Measurements from ENCODE around the gene LMF2. TPM values are rescaled to one million over a fixed set of nuclear protein-coding genes. Genes with fewer than 3 reads are reported as not detected.

LMF2 gene, protein sequence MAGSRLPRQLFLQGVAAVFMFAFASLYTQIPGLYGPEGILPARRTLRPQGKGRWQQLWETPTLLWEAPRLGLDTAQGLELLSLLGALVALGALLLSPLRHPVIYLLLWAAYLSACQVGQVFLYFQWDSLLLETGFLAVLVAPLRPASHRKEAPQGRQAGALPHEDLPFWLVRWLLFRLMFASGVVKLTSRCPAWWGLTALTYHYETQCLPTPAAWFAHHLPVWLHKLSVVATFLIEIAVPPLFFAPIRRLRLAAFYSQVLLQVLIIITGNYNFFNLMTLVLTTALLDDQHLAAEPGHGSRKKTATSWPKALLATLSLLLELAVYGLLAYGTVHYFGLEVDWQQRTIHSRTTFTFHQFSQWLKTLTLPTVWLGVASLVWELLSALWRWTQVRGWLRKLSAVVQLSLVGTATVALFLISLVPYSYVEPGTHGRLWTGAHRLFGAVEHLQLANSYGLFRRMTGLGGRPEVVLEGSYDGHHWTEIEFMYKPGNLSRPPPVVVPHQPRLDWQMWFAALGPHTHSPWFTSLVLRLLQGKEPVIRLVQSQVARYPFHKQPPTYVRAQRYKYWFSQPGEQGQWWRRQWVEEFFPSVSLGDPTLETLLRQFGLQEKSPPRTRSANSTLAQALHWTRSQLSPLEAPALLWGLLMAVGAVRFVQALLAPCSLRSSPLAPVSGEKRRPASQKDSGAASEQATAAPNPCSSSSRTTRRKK
- total RNA-seq = 10 to 100 TPM; 88.6 to 89.4 TPM
- 33.6 TPM for polyA plus RNA-seq

DNA sequence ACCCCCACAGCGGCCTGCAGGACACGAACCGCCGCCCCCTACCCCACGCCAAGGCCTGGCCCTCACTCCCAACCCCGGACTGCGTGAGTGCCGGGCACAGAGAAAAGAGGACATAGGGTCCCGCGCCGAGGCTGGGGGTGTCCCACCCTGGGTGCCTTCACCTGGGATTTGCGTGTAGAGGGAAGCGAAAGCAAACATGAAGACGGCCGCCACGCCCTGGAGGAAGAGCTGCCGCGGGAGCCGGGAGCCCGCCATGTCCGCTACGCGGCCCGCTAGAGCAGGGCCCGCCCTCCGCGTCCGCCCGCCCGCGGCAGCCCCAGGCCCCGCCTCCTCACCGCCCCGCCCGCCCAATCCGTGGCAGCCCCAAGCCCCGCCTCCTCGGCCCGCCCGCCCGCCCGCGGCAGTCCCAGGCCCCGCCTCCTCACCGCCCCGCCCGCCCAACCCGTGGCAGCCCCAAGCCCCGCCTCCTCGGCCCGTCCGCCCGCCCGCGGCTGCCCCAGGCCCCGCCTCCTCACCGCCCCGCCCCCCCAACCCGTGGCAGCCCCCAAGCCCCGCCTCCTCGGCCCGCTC is at the start of gene LMF2:
TSS of gene LMF2 (minus strand) at position 282 of the 570 bp plus-strand sequence. CDS start at position 255, 27 bp downstream.
- H3K4me1 ChIP-seq (ENCODE audit: insufficient read depth, low read length) = peaks cover 23% of the 10 kb centered on the region
- H3K36me3 ChIP-seq (ENCODE audit: insufficient read depth, low read length) = peaks cover 11% of the 10 kb centered on the region
- no peaks in the 10 kb centered on the region for H3K27me3 ChIP-seq (ENCODE audit: insufficient read depth, low read length, poor library complexity, severe bottlenecking)
- H3K9me3 ChIP-seq (ENCODE audit: low read length) = no peaks in the 10 kb centered on the region
- Mint-ChIP-seq H3K4me3 (peak within 1 kb of the TSS; percentile 92 to 99 (median 94)), H3K4me1 (peaks cover 17 to 32% (median 19%) of the 10 kb centered on the region in 3 donors), H3K27me3 (peaks cover 0 to 1% of the 10 kb centered on the region in 2 donors), H3K9me3 (no peaks in the 10 kb centered on the region), H3K36me3 (peaks cover 0 to 33% (median 2%) of the 10 kb centered on the region in 3 donors), H3K27ac (peak within 1 kb of the TSS; percentile 93 to 100 (median 98))
- peak within 1 kb of the TSS; percentile 88 for H3K27ac ChIP-seq (ENCODE audit: low read depth, low read length)
- CTCF ChIA-PET = interaction anchor here (0.6 to 8.7 kb wide), 10 partner anchors 9 to 265 kb away, joined by 3 to 91 read pairs (median 7); partner anchors contain the start of genes SCO2 and SYCE3
- DNase-seq = peak; percentile 87 to 96 (median 92)
- POLR2A ChIA-PET = interaction anchor here (0.6 to 3.3 kb wide), 17 partner anchors 10 to 316 kb away, joined by 3 to 93 read pairs (median 6); partner anchors contain the start of genes CHKB, HDAC10, KLHDC7B and SCO2
- peak within 1 kb of the TSS; percentile 80 for H3K4me3 ChIP-seq (ENCODE audit: low read length)

- Histone ChIP-seq H3K27ac (ENCODE audit: low read depth, low read length) (no peak overlapping the region), H3K4me1 (ENCODE audit: insufficient read depth, low read length) (no peaks in the 10 kb centered on the region), H3K9me3 (ENCODE audit: low read length) (no peaks in the 10 kb centered on the region), H3K36me3 (ENCODE audit: insufficient read depth, low read length) (no peaks in the 10 kb centered on the region), H3K4me3 (ENCODE audit: low read length) (no peak overlapping the region), H3K27me3 (ENCODE audit: insufficient read depth, low read length, poor library complexity, severe bottlenecking) (no peaks in the 10 kb centered on the region)
- H3K27me3 Mint-ChIP-seq = no peaks in the 10 kb centered on the region
- no peak overlapping the region for H3K27ac Mint-ChIP-seq
- no peak overlapping the region for H3K4me3 Mint-ChIP-seq
- POLR2A ChIA-PET = interaction anchor here (1.3 kb wide), 1 partner anchor 16 kb away, joined by 3 read pairs; no protein-coding TSS in a partner anchor
- peak in 1 of 5 donors; percentile 8 for DNase-seq
- CTCF ChIA-PET = interaction anchor here (1.1 to 2.1 kb wide), 3 partner anchors 11 to 65 kb away, joined by 3 to 7 read pairs (median 4); partner anchors contain the start of genes KLHDC7B and SCO2
- H3K36me3 Mint-ChIP-seq = no peaks in the 10 kb centered on the region
- H3K9me3 Mint-ChIP-seq = no peaks in the 10 kb centered on the region
- peaks cover 7 to 10% (median 8%) of the 10 kb centered on the region in 3 donors for H3K4me1 Mint-ChIP-seq
Measured at GRCh38 chr22:50556703-50557102, 49.2 kb upstream of the LMF2 start.

DNA sequence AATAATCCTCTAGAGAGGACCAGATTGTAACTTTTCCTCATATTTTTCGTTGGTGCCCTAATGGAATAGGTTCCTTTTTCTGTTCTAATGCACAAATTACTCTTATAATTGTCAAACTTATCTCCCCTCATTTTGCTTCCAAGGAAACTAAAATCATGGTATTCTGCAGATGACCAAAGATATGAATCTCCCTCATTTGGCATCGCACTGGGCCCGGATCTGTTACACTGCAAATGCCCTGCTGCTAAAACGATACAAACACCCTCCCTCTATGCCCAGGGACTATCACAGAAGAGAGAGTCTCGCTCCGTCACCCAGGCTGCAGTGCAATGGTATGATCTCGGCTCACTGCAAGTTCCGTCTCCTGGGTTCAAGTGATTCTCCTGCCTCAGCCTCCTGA is 45.8 kb upstream of the LMF2 start:
- DNase-seq = peak in 1 of 5 donors; percentile 12
- Histone ChIP-seq H3K4me3 (ENCODE audit: low read length) (no peak overlapping the region), H3K27me3 (ENCODE audit: insufficient read depth, low read length, poor library complexity, severe bottlenecking) (no peaks in the 10 kb centered on the region), H3K4me1 (ENCODE audit: insufficient read depth, low read length) (peaks cover 25% of the 10 kb centered on the region), H3K36me3 (ENCODE audit: insufficient read depth, low read length) (no peaks in the 10 kb centered on the region), H3K27ac (ENCODE audit: low read depth, low read length) (no peak overlapping the region), H3K9me3 (ENCODE audit: low read length) (no peaks in the 10 kb centered on the region)
- Mint-ChIP-seq H3K4me3 (no peak overlapping the region), H3K9me3 (no peaks in the 10 kb centered on the region), H3K27ac (no peak overlapping the region), H3K4me1 (peaks cover 15 to 27% (median 17%) of the 10 kb centered on the region in 3 donors), H3K36me3 (peaks cover 0 to 2% (median 0%) of the 10 kb centered on the region in 3 donors), H3K27me3 (no peaks in the 10 kb centered on the region)
- POLR2A ChIA-PET = no interaction called here
- CTCF ChIA-PET = no interaction called here

GRCh38 chr22:50551160-50551752 is 43.8 kb upstream of the LMF2 start:
- ChIA-PET POLR2A (interaction anchor here (1.4 to 2.0 kb wide), 2 partner anchors 12 to 26 kb away, joined by 4 to 6 read pairs; partner anchors contain the start of gene SCO2), CTCF (interaction anchor here (1.5 to 4.6 kb wide), 4 partner anchors 12 to 69 kb away, joined by 7 to 47 read pairs (median 20); partner anchors contain the start of genes SCO2 and SYCE3)
- Histone ChIP-seq H3K27ac (ENCODE audit: low read depth, low read length) (no peak overlapping the region), H3K9me3 (ENCODE audit: low read length) (no peaks in the 10 kb centered on the region), H3K4me1 (ENCODE audit: insufficient read depth, low read length) (peaks cover 29% of the 10 kb centered on the region), H3K4me3 (ENCODE audit: low read length) (no peak overlapping the region), H3K36me3 (ENCODE audit: insufficient read depth, low read length) (no peaks in the 10 kb centered on the region), H3K27me3 (ENCODE audit: insufficient read depth, low read length, poor library complexity, severe bottlenecking) (no peaks in the 10 kb centered on the region)
- no peaks in the 10 kb centered on the region for H3K27me3 Mint-ChIP-seq
- peak in 1 of 5 donors; percentile 30 for DNase-seq
- H3K36me3 Mint-ChIP-seq = peaks cover 0 to 2% (median 0%) of the 10 kb centered on the region in 3 donors
- no peaks in the 10 kb centered on the region for H3K9me3 Mint-ChIP-seq
- peaks cover 15 to 34% (median 18%) of the 10 kb centered on the region in 3 donors for H3K4me1 Mint-ChIP-seq
- H3K27ac Mint-ChIP-seq = peak overlapping the region in 3 of 8 donors; percentile 65 to 81 (median 68)
- H3K4me3 Mint-ChIP-seq = peak overlapping the region in 5 of 7 donors; percentile 32 to 81 (median 60)

DNA sequence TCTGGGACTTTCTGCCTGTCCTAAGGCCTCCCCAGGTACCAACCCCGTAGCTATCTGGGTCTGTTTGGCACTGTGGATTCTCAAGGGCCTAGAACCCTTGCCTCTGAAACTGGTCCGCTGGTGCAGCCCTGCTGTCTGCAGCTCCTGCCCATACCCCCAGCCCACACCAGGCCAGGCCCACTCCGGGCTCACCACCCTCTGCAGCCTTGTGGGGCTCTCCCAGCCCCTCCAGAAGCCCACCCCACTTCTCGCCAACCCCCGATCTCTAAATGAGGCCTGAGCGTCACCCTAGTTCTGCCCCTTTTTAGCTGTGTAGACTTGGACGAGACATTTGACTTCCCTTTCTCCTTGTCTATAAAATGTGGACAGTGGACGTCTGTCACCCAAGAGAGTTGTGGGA is 42.9 kb upstream of the LMF2 start:
- peaks cover 0 to 2% (median 0%) of the 10 kb centered on the region in 3 donors for H3K36me3 Mint-ChIP-seq
- peaks cover 22 to 43% (median 26%) of the 10 kb centered on the region in 3 donors for H3K4me1 Mint-ChIP-seq
- no peaks in the 10 kb centered on the region for H3K9me3 ChIP-seq (ENCODE audit: low read length)
- peak in 1 of 5 donors; percentile 31 for DNase-seq
- no peak overlapping the region for H3K27ac ChIP-seq (ENCODE audit: low read depth, low read length)
- peak overlapping the region in 7 of 8 donors; percentile 39 to 86 (median 72) for H3K27ac Mint-ChIP-seq
- H3K27me3 Mint-ChIP-seq = no peaks in the 10 kb centered on the region
- POLR2A ChIA-PET = interaction anchor here (1.4 to 2.0 kb wide), 2 partner anchors 11 to 25 kb away, joined by 4 to 6 read pairs; partner anchors contain the start of gene SCO2
- no peak overlapping the region for H3K4me3 ChIP-seq (ENCODE audit: low read length)
- H3K27me3 ChIP-seq (ENCODE audit: insufficient read depth, low read length, poor library complexity, severe bottlenecking) = no peaks in the 10 kb centered on the region
- H3K36me3 ChIP-seq (ENCODE audit: insufficient read depth, low read length) = no peaks in the 10 kb centered on the region
- H3K4me3 Mint-ChIP-seq = peak overlapping the region; percentile 72 to 84 (median 77)
- H3K9me3 Mint-ChIP-seq = no peaks in the 10 kb centered on the region
- H3K4me1 ChIP-seq (ENCODE audit: insufficient read depth, low read length) = peaks cover 36% of the 10 kb centered on the region
- CTCF ChIA-PET = interaction anchor here (1.5 to 4.6 kb wide), 4 partner anchors 13 to 70 kb away, joined by 7 to 47 read pairs (median 20); partner anchors contain the start of genes SCO2 and SYCE3

DNA sequence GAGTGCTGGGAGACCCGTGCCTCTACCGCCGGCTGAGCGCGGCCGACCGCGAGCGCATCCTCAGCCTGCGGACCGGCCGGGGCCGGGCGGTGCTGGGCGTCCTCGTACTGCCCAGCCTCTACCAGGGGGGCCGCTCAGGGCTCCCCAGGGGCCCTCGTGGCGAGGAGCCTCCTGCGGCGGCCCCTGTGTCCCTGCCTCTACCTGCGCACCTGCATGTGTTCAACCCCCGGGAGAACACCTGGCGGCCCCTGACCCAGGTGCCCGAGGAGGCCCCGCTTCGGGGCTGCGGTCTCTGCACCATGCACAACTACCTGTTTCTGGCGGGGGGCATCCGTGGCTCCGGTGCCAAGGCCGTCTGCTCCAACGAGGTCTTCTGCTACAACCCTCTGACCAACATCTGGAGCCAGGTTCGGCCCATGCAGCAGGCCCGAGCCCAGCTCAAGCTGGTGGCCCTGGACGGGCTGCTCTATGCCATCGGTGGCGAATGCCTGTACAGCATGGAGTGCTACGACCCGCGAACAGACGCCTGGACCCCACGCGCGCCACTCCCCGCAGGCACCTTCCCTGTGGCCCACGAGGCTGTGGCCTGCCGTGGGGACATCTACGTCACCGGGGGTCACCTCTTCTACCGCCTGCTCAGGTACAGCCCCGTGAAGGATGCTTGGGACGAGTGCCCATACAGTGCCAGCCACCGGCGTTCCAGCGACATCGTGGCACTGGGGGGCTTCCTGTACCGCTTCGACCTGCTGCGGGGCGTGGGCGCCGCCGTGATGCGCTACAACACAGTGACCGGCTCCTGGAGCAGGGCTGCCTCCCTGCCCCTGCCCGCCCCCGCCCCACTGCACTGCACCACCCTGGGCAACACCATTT is 41.7 kb upstream of the LMF2 start:
- H3K4me1 ChIP-seq (ENCODE audit: insufficient read depth, low read length) = peaks cover 48% of the 10 kb centered on the region
- CTCF ChIA-PET = interaction anchor here (0.9 to 5.8 kb wide), 11 partner anchors 11 to 72 kb away, joined by 3 to 86 read pairs (median 8); partner anchors contain the start of genes LMF2, NCAPH2, SCO2 and SYCE3

More for the DNA sequence above, 41.7 kb upstream of the LMF2 start:
- Histone ChIP-seq H3K27ac (ENCODE audit: low read depth, low read length) (peak overlapping the region; percentile 54), H3K36me3 (ENCODE audit: insufficient read depth, low read length) (no peaks in the 10 kb centered on the region), H3K9me3 (ENCODE audit: low read length) (no peaks in the 10 kb centered on the region), H3K4me3 (ENCODE audit: low read length) (peak overlapping the region; percentile 60), H3K27me3 (ENCODE audit: insufficient read depth, low read length, poor library complexity, severe bottlenecking) (no peaks in the 10 kb centered on the region)
- POLR2A ChIA-PET = interaction anchor here (0.8 to 2.4 kb wide), 12 partner anchors 10 to 358 kb away, joined by 3 to 36 read pairs (median 8); partner anchors contain the start of genes CHKB, HDAC10, LMF2 and NCAPH2
- peak overlapping the region; percentile 23 to 86 (median 77) for H3K27ac Mint-ChIP-seq
- peak in 1 of 5 donors; percentile 45 for DNase-seq
- peak overlapping the region; percentile 72 to 86 (median 79) for H3K4me3 Mint-ChIP-seq
- H3K4me1 Mint-ChIP-seq = peaks cover 33 to 55% (median 38%) of the 10 kb centered on the region in 3 donors
- peaks cover 0 to 2% (median 0%) of the 10 kb centered on the region in 3 donors for H3K36me3 Mint-ChIP-seq
- no peaks in the 10 kb centered on the region for H3K27me3 Mint-ChIP-seq
- no peaks in the 10 kb centered on the region for H3K9me3 Mint-ChIP-seq
